HCT116 (cell line): ENCODE data around the gene SAMD4A. TPM values are rescaled to one million over a fixed set of nuclear protein-coding genes. Genes with fewer than 3 reads are reported as not detected.
"Not testable (repeated sequence)": the region's sequence is repeated elsewhere in the genome, so short reads cannot be mapped to it uniquely, and the experiment has no call there.

Source experiments
- ATAC-seq: fragments of 200-7000 bp; cut with Tn5 transposase; 2 replicates; pipeline ENCODE4 v1.9.1; 2020; ENCODE audit warnings: mild to moderate bottlenecking, moderate library complexity
- BruUV-seq: library from RNA; stranded (reverse); fragments of 400-500 nt; replicated peaks from 2 replicates; lab custom pipeline; 2021; lab: Mats Ljungman, UMichigan
- CTCF ChIA-PET: fragments of 300-600 bp; sonication (Branson Sonifier 250); formaldehyde crosslinking; loops from one replicate; lab custom pipeline; 2021; ENCODE audit warnings: antibody characterized with exemption; lab: Charles Lee
- POLR2A ChIA-PET: fragments of 300-600, 350-600 bp; sonication (Branson Sonifier 250); formaldehyde crosslinking; loops from one replicate; lab custom pipeline; 2021; ENCODE audit warnings: antibody characterized with exemption; lab: Charles Lee
- RAD21 ChIA-PET, 2 experiments: fragments of 300-600 bp; sonication (Branson Sonifier 250); formaldehyde crosslinking; loops; one replicate each; lab custom pipeline; 2023; ENCODE audit warnings: low total read pairs in 2 of 2; ENCODE audit not compliant: uncharacterized antibody in 2 of 2, unreplicated experiment in 2 of 2, low non-redundant PET in 1 of 2; lab: Charles Lee
- DNase-seq: peaks from one replicate; pipeline ENCODE4 v3.0.0-alpha.2; 2010; ENCODE audit warnings: low read depth, low spot score
- H2AFZ ChIP-seq: fragments of 200-600 bp; shearing (Covaris generic), sonication (generic); 2 replicates; pipeline ENCODE4 v1.6.1; 2017; ENCODE audit warnings: low read depth, mixed run types, mixed read lengths, antibody characterized with exemption, low read length; ENCODE audit not compliant: poor library complexity, severe bottlenecking
- H3K27ac ChIP-seq: 2 replicates; pipeline ENCODE4 v1.5.1; 2012; ENCODE audit warnings: low read depth, low read length
- H3K27me3 ChIP-seq: fragments of 200-600 bp; sonication (generic); 2 replicates; pipeline ENCODE4 v1.6.1; 2016; ENCODE audit warnings: mixed run types, low read length, mixed read lengths; ENCODE audit not compliant: insufficient read depth
- H3K36me3 ChIP-seq, 2 experiments: fragments of 200-500 bp in 1 of 2; fragments of 200-600 bp in 1 of 2; sonication (Bioruptor generic) in 1 of 2; sonication (generic) in 1 of 2; 2 replicates each; pipeline versions ENCODE4 v1.5.1 to v1.6.1; 2014 to 2016; ENCODE audit warnings: low read length in 2 of 2, inconsistent platforms in 1 of 2, mixed read lengths in 1 of 2, mixed run types in 1 of 2; ENCODE audit not compliant: insufficient read depth in 2 of 2, control insufficient read depth in 1 of 2
- H3K4me1 ChIP-seq, 2 experiments: fragments of 200-600 bp in 1 of 2; sonication (generic) in 1 of 2; 2 replicates each; pipeline versions ENCODE4 v1.5.1 to v1.6.1; 2012 to 2017; ENCODE audit warnings: low read length in 2 of 2, inconsistent platforms in 1 of 2, mild to moderate bottlenecking in 1 of 2, mixed read lengths in 1 of 2, mixed run types in 1 of 2, moderate library complexity in 1 of 2; ENCODE audit not compliant: insufficient read depth in 2 of 2, control insufficient read depth in 1 of 2
- H3K4me2 ChIP-seq: fragments of 200-600 bp; sonication (generic); 2 replicates; pipeline ENCODE4 v1.6.1; 2017; ENCODE audit warnings: mixed run types, low read length, mixed read lengths
- H3K4me3 ChIP-seq, 2 experiments: fragments of 200-600 bp in 1 of 2; sonication (generic) in 1 of 2; replicated peaks in 1 of 2; 2 replicates each; pipeline ENCODE4 v1.5.1; 2011 to 2016; ENCODE audit warnings: low read length in 2 of 2, control low read depth in 1 of 2, low read depth in 1 of 2, mild to moderate bottlenecking in 1 of 2, mixed read lengths in 1 of 2, mixed run types in 1 of 2
- H3K79me2 ChIP-seq: fragments of 200-600 bp; sonication (generic); 2 replicates; pipeline ENCODE4 v1.6.1; 2017; ENCODE audit warnings: mild to moderate bottlenecking, mixed run types, low read length, moderate library complexity, mixed read lengths; ENCODE audit not compliant: insufficient read depth
- H3K9ac ChIP-seq: fragments of 200-600 bp; sonication (generic); 2 replicates; pipeline ENCODE4 v1.6.1; 2016; ENCODE audit warnings: low read length, mixed read lengths
- H3K9me2 ChIP-seq: fragments of 200-600 bp; sonication (generic), shearing (Covaris generic); 2 replicates; pipeline ENCODE4 v1.6.1; 2017; ENCODE audit warnings: mixed run types, mild to moderate bottlenecking, moderate library complexity; ENCODE audit not compliant: insufficient read depth
- H3K9me3 ChIP-seq, 2 experiments: fragments of 200-500 bp in 1 of 2; fragments of 200-600 bp in 1 of 2; sonication (Bioruptor generic) in 1 of 2; sonication (generic) in 1 of 2; 2 replicates each; pipeline ENCODE4 v1.6.1; 2014 to 2017; ENCODE audit warnings: low read length in 2 of 2, mixed read lengths in 2 of 2, inconsistent platforms in 1 of 2, low read depth in 1 of 2, mild to moderate bottlenecking in 1 of 2, mixed run types in 1 of 2, moderate library complexity in 1 of 2; ENCODE audit not compliant: control insufficient read depth in 1 of 2, insufficient read depth in 1 of 2
- H4K20me1 ChIP-seq: fragments of 200-600 bp; sonication (generic), shearing (Covaris generic); 2 replicates; pipeline ENCODE4 v1.6.1; 2017; ENCODE audit warnings: mixed run types, mild to moderate bottlenecking, moderate library complexity; ENCODE audit not compliant: insufficient read depth
- CEBPB ChIP-seq: IDR thresholded peaks from 2 replicates; pipeline ENCODE4 v1.6.1; 2012; ENCODE audit warnings: low read depth
- EGR1 ChIP-seq: IDR thresholded peaks from 2 replicates; pipeline ENCODE4 v1.6.1; 2012; ENCODE audit warnings: low read depth
- EZH2 ChIP-seq: fragments of 200-600 bp; sonication (generic); IDR thresholded peaks from 2 replicates; pipeline ENCODE4 v1.6.1; 2017; ENCODE audit warnings: antibody characterized with exemption, mixed run types
- EZH2phosphoT487 ChIP-seq: fragments of 200-600 bp; IDR thresholded peaks from 2 replicates; pipeline ENCODE4 v1.6.1; 2018; ENCODE audit warnings: antibody characterized with exemption, borderline replicate concordance
- FOSL1 ChIP-seq: IDR thresholded peaks from 2 replicates; pipeline ENCODE4 v1.6.1; 2012; ENCODE audit warnings: low read depth
- JUND ChIP-seq: IDR thresholded peaks from 2 replicates; pipeline ENCODE4 v1.6.1; 2012
- POLR2A ChIP-seq: IDR thresholded peaks from 2 replicates; pipeline ENCODE4 v1.7.0; 2011; ENCODE audit warnings: borderline replicate concordance; ENCODE audit not compliant: insufficient read depth, insufficient read length; ENCODE audit errors: extremely low read depth
- POLR2AphosphoS5 ChIP-seq: IDR thresholded peaks from 2 replicates; pipeline ENCODE4 v1.6.1; 2011; ENCODE audit warnings: mild to moderate bottlenecking, low read depth, low read length, moderate library complexity
- RAD21 ChIP-seq: IDR thresholded peaks from 2 replicates; pipeline ENCODE4 v1.6.1; 2012; ENCODE audit warnings: low read depth, mild to moderate bottlenecking
- SIN3A ChIP-seq: IDR thresholded peaks from 2 replicates; pipeline ENCODE4 v1.6.1; 2012; ENCODE audit warnings: low read depth
- SP1 ChIP-seq: IDR thresholded peaks from 2 replicates; pipeline ENCODE4 v1.6.1; 2012; ENCODE audit warnings: low read depth
- SRF ChIP-seq: IDR thresholded peaks from 2 replicates; pipeline ENCODE4 v1.6.1; 2012; ENCODE audit warnings: low read depth
- ZNF274 ChIP-seq: fragments of 200-500 bp; sonication (Bioruptor generic); IDR thresholded peaks from 2 replicates; pipeline ENCODE4 v1.6.1; 2014; ENCODE audit warnings: mild to moderate bottlenecking, low read depth, low read length, inconsistent platforms
- intact Hi-C: fragments of 100-400 bp; cut with micrococcal nuclease; formaldehyde crosslinking; loops from 2 replicates; pipeline ENCODE4 v1.10.0; 2022
- total RNA-seq: library from RNA; stranded (reverse); gene quantifications from one replicate; pipeline ENCODE4 v1.2.1, GENCODE V29; 2021; ENCODE audit not compliant: unreplicated experiment
- TF ChIP-seq, protein P1 (sequence below): IDR thresholded peaks from 2 replicates; pipeline ENCODE4 v1.6.1; 2012; ENCODE audit warnings: low read depth
- TF ChIP-seq, protein P2 (sequence below): IDR thresholded peaks from 2 replicates; pipeline ENCODE4 v1.6.1; 2012

Gene SAMD4A
- total RNA-seq, 1 experiment from 2014 or later = 9.0 TPM

DNA sequence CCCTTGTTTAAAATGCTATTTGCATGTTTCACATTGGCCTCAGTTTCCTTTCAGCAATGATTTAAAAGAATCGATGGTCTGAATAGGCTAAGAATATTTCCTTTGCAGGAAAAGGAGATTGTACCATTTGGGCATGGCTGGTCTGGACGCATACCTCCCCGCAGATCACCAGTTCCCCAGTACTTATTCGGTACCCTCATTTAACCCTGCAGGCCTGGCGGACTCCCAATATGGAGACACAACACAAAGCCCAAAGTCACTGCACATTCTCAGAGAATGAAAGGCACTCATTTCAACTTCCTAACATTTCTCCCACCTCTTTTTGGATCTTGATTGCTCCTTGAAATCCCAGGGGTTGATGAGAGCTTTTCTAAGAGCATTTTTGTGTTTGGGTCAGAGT lies 182.8 kb downstream of the SAMD4A start:
- TF ChIP-seq JUND = no peak
- TF ChIP-seq EGR1 = no peak
- no peak for TF ChIP-seq SRF
- no peak for TF ChIP-seq SP1
- TF ChIP-seq ZNF274 = no peak
- TF ChIP-seq RAD21 = no peak
- no peak for TF ChIP-seq POLR2AphosphoS5
- no peak for TF ChIP-seq EZH2
- no peak for TF ChIP-seq CEBPB
- TF ChIP-seq EZH2phosphoT487 = no peak
- TF ChIP-seq, protein P1, sequence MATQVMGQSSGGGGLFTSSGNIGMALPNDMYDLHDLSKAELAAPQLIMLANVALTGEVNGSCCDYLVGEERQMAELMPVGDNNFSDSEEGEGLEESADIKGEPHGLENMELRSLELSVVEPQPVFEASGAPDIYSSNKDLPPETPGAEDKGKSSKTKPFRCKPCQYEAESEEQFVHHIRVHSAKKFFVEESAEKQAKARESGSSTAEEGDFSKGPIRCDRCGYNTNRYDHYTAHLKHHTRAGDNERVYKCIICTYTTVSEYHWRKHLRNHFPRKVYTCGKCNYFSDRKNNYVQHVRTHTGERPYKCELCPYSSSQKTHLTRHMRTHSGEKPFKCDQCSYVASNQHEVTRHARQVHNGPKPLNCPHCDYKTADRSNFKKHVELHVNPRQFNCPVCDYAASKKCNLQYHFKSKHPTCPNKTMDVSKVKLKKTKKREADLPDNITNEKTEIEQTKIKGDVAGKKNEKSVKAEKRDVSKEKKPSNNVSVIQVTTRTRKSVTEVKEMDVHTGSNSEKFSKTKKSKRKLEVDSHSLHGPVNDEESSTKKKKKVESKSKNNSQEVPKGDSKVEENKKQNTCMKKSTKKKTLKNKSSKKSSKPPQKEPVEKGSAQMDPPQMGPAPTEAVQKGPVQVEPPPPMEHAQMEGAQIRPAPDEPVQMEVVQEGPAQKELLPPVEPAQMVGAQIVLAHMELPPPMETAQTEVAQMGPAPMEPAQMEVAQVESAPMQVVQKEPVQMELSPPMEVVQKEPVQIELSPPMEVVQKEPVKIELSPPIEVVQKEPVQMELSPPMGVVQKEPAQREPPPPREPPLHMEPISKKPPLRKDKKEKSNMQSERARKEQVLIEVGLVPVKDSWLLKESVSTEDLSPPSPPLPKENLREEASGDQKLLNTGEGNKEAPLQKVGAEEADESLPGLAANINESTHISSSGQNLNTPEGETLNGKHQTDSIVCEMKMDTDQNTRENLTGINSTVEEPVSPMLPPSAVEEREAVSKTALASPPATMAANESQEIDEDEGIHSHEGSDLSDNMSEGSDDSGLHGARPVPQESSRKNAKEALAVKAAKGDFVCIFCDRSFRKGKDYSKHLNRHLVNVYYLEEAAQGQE = no peak
- TF ChIP-seq, protein P2, sequence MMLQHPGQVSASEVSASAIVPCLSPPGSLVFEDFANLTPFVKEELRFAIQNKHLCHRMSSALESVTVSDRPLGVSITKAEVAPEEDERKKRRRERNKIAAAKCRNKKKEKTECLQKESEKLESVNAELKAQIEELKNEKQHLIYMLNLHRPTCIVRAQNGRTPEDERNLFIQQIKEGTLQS = no peak
- no peak for TF ChIP-seq FOSL1
- TF ChIP-seq SIN3A = no peak
- TF ChIP-seq POLR2A = no peak
- Histone ChIP-seq H3K9ac (no peak overlapping the region), H3K27me3 (no peaks in the 10 kb centered on the region), H3K79me2 (no peaks in the 10 kb centered on the region), H3K4me1 (no peaks in the 10 kb centered on the region), H3K4me2 (no peak overlapping the region), H4K20me1 (no peaks in the 10 kb centered on the region; the same call in 1 of the 2 replicates), H3K36me3 (0 out of 4 replicates have a peak, but pooled peaks cover 0 to 3% of the 10 kb centered on the region in 2 experiments), H2AFZ (no peak overlapping the region), H3K9me2 (no peaks in the 10 kb centered on the region), H3K27ac (no peak overlapping the region), H3K9me3 (no peaks in the 10 kb centered on the region), H3K4me3 (no peak overlapping the region)
- ATAC-seq (no peak), DNase-seq (no peak)
- no TSS peak for BruUV-seq
- CTCF ChIA-PET = no interaction called here
- intact Hi-C loops = no loop called here
- POLR2A ChIA-PET = no interaction called here
- RAD21 ChIA-PET = no interaction called here

DNA sequence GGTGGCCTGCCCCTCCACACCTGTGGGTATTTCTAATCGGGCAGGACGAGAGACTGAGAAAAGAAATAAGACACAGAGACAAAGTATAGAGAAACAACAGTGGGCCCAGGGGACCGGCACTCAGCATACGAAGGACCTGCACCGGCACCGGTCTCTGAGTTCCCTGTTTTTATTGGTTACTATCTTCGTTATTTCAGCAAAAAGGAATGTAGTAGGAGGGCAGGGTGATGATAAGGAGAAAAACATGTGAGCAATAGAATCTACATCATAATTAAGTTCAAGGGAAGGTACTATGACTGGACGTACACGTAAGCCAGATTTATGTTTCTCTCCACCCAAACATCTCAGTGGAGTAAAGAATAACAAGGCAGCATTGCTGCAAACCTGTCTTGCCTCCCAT lies 185.7 kb downstream of the SAMD4A start:
- POLR2A ChIA-PET, H3K9ac ChIP-seq, H3K9me2 ChIP-seq, BruUV-seq, intact Hi-C loops, H3K9me3 ChIP-seq, RAD21 ChIA-PET, H3K79me2 ChIP-seq, H3K27ac ChIP-seq, CTCF ChIA-PET, DNase-seq, H2AFZ ChIP-seq, ATAC-seq, H3K36me3 ChIP-seq, H3K4me2 ChIP-seq, H4K20me1 ChIP-seq, H3K27me3 ChIP-seq, H3K4me3 ChIP-seq, H3K4me1 ChIP-seq: not testable (repeated sequence)

DNA sequence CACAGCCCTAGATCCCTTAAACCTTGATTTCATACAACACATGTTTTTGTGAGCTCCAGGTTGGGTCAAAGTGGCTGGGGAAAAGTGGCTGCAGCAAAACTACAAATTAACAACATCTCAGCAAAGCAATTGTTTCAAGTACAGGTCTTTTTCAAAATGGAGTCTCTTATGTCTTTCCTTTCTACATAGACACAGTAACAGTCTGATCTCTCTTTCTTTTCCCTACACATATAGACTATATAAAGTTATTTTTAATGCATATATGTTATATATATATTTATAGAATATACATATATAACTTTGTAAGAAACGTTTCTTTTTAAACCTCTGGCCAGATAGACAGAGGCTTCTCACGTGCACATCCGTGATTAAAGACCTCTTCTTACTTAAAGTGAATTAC lies 186.5 kb downstream of the SAMD4A start:
- H3K9me2 ChIP-seq, H3K9me3 ChIP-seq, H2AFZ ChIP-seq, H3K27me3 ChIP-seq, H3K9ac ChIP-seq, BruUV-seq, H3K79me2 ChIP-seq, intact Hi-C loops, POLR2A ChIA-PET, H4K20me1 ChIP-seq, H3K27ac ChIP-seq, H3K36me3 ChIP-seq, H3K4me1 ChIP-seq, H3K4me3 ChIP-seq, ATAC-seq, RAD21 ChIA-PET, DNase-seq, H3K4me2 ChIP-seq, CTCF ChIA-PET: not testable (repeated sequence)
